Neural progenitor cell (in vitro differentiated cells): Measurements from ENCODE around the gene SYT1. TPM values are rescaled to one million over a fixed set of nuclear protein-coding genes. Genes with fewer than 3 reads are reported as not detected.

Source experiments
- DNase-seq: peaks from one replicate; pipeline ENCODE4 v3.0.0-alpha.2; 2016; ENCODE audit warnings: low spot score
- H2AFZ ChIP-seq: fragments of 200-600 bp; sonication (generic); replicated peaks from 2 replicates; pipeline ENCODE4 v1.6.1; 2016; ENCODE audit warnings: antibody characterized with exemption
- H3F3A ChIP-seq: fragments of 200-600 bp; sonication (generic); 2 replicates; pipeline ENCODE4 v1.6.1; 2016; ENCODE audit warnings: antibody characterized with exemption, low read depth
- H3K27ac ChIP-seq: fragments of 200-600 bp; sonication (generic); 2 replicates; pipeline ENCODE4 v1.5.1; 2016; ENCODE audit warnings: mild to moderate bottlenecking
- H3K27me3 ChIP-seq: fragments of 200-600 bp; sonication (generic); 2 replicates; pipeline ENCODE4 v1.6.1; 2016; ENCODE audit warnings: mild to moderate bottlenecking, moderate library complexity
- H3K36me3 ChIP-seq: fragments of 200-600 bp; sonication (generic); 2 replicates; pipeline ENCODE4 v1.5.1; 2016
- H3K4me1 ChIP-seq: fragments of 200-600 bp; sonication (generic); 2 replicates; pipeline ENCODE4 v1.6.1; 2016; ENCODE audit warnings: mixed run types
- H3K4me2 ChIP-seq: fragments of 200-600 bp; sonication (generic); 2 replicates; pipeline ENCODE4 v1.6.1; 2016
- H3K4me3 ChIP-seq: fragments of 200-600 bp; sonication (generic); 2 replicates; pipeline ENCODE4 v1.5.1; 2016
- H3K79me2 ChIP-seq: fragments of 200-600 bp; sonication (generic); 2 replicates; pipeline ENCODE4 v1.6.1; 2016; ENCODE audit warnings: low read depth
- H3K9ac ChIP-seq: fragments of 200-600 bp; sonication (generic); 2 replicates; pipeline ENCODE4 v1.6.1; 2016
- H3K9me3 ChIP-seq: fragments of 200-600 bp; sonication (generic); 2 replicates; pipeline ENCODE4 v1.5.1; 2016; ENCODE audit warnings: low read depth
- H4K20me1 ChIP-seq: fragments of 200-600 bp; sonication (generic); 2 replicates; pipeline ENCODE4 v1.6.1; 2016; ENCODE audit warnings: low read depth
- H3K27ac Mint-ChIP-seq: 3 replicates; pipeline ENCODE4 v1.8.0; 2021; ENCODE audit warnings: mixed read lengths
- H3K27me3 Mint-ChIP-seq: 2 replicates; pipeline ENCODE4 v1.8.0; 2022; ENCODE audit warnings: low read depth, mild to moderate bottlenecking, inconsistent platforms, moderate library complexity, mixed read lengths; ENCODE audit not compliant: insufficient read depth
- H3K36me3 Mint-ChIP-seq: 3 replicates; pipeline ENCODE4 v1.8.0; 2021; ENCODE audit warnings: mixed read lengths
- H3K4me1 Mint-ChIP-seq: 3 replicates; pipeline ENCODE4 v1.8.0; 2021; ENCODE audit warnings: mixed read lengths
- H3K4me3 Mint-ChIP-seq: 3 replicates; pipeline ENCODE4 v1.8.0; 2021; ENCODE audit warnings: mild to moderate bottlenecking, moderate library complexity, mixed read lengths
- H3K9me3 Mint-ChIP-seq: 3 replicates; pipeline ENCODE4 v1.8.0; 2020; ENCODE audit warnings: mixed read lengths
- EZH2 ChIP-seq: fragments of 200-600 bp; sonication (generic); IDR thresholded peaks from 2 replicates; pipeline ENCODE4 v1.6.1; 2017; ENCODE audit warnings: antibody characterized with exemption, mild to moderate bottlenecking, moderate library complexity
- EZH2phosphoT487 ChIP-seq: fragments of 200-600 bp; sonication (generic); IDR thresholded peaks from 2 replicates; pipeline ENCODE4 v1.6.1; 2017; ENCODE audit warnings: antibody characterized with exemption
- total RNA-seq: library from RNA; depleted of rRNA; stranded (reverse); fragments of >200 nt; gene quantifications from 2 replicates; pipeline ENCODE4 v1.2.3, GENCODE V29; 2015; ENCODE audit warnings: low replicate concordance
- TF ChIP-seq, protein P1 (sequence below): fragments of 200-600 bp; sonication (generic); IDR thresholded peaks from 2 replicates; pipeline ENCODE4 v1.5.1; 2017; ENCODE audit warnings: antibody characterized with exemption, mild to moderate bottlenecking

The SYT1 gene
- total RNA-seq, 1 donor from 2014 or later: 36.9 TPM

DNA sequence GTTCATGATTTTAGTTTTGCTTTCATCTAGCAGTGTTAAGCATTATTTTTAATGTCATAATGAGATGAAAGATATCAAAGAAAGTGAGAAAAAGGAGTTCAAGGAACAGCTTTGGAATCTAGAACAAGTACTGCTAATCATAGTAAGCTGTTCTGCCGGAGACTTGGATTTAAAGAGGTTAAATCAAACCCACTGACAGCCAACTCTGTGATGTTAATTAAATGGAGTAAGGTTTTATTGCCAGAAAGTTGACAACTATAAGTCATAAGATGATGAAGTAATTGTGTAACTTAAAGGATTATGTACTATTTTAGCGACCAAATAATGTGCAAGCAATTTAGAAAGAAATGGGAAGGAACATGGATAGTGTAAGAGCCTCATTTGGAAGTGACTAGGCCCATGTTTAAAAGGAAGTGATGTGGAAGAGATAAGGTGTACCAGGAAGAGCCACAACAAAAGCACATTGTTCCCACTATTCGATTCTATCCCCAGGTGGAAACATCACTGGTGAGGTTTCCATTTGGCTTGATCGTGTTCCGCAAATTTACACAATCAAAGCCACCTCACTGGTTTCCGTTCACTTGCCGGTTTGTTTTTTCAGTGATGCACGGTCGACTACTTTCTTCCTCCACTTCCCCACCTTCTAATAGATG lies 437.7 kb downstream of the SYT1 start:
- peaks cover 8% of the 10 kb centered on the region for H3K36me3 ChIP-seq
- Mint-ChIP-seq H3K4me1 (no peaks in the 10 kb centered on the region), H3K27ac (no peak overlapping the region), H3K36me3 (peaks cover 3% of the 10 kb centered on the region), H3K9me3 (no peaks in the 10 kb centered on the region), H3K27me3 (no peaks in the 10 kb centered on the region), H3K4me3 (no peak overlapping the region)
- H3K79me2 ChIP-seq: no peaks in the 10 kb centered on the region
- no peak overlapping the region for H2AFZ ChIP-seq
- no peaks in the 10 kb centered on the region for H3F3A ChIP-seq
- H3K27ac ChIP-seq: no peak overlapping the region
- H3K9ac ChIP-seq: no peak overlapping the region
- no peaks in the 10 kb centered on the region for H3K4me1 ChIP-seq
- no peak overlapping the region for H3K4me3 ChIP-seq
- H4K20me1 ChIP-seq: peaks cover 3% of the 10 kb centered on the region
- no peak for DNase-seq
- H3K9me3 ChIP-seq: no peaks in the 10 kb centered on the region
- no peak overlapping the region for H3K4me2 ChIP-seq
- TF ChIP-seq EZH2 (no peak), EZH2phosphoT487 (no peak)
- TF ChIP-seq, protein P1, sequence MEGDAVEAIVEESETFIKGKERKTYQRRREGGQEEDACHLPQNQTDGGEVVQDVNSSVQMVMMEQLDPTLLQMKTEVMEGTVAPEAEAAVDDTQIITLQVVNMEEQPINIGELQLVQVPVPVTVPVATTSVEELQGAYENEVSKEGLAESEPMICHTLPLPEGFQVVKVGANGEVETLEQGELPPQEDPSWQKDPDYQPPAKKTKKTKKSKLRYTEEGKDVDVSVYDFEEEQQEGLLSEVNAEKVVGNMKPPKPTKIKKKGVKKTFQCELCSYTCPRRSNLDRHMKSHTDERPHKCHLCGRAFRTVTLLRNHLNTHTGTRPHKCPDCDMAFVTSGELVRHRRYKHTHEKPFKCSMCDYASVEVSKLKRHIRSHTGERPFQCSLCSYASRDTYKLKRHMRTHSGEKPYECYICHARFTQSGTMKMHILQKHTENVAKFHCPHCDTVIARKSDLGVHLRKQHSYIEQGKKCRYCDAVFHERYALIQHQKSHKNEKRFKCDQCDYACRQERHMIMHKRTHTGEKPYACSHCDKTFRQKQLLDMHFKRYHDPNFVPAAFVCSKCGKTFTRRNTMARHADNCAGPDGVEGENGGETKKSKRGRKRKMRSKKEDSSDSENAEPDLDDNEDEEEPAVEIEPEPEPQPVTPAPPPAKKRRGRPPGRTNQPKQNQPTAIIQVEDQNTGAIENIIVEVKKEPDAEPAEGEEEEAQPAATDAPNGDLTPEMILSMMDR: no peak
- no peaks in the 10 kb centered on the region for H3K27me3 ChIP-seq

DNA sequence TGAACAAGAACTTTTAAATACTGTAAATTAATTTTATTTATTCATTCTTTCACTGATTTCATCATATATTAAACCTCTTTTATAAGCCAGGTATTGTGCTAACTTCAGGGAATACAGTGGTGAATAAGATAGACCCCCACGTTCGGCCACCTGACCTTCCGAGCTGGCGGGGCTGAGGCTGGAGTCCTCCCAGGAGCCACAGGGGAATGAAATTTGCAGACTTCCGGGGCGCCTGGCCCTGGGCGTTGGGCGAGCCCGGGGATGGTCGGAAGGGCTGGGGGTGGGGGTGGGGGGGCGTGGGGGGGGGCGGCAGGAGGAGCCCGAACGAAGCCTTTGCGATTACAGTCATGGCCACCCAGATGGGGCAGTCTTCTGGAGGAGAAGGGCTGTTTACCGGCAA lies 442.8 kb downstream of the SYT1 start:
- H3K27me3 ChIP-seq: no peaks in the 10 kb centered on the region
- H3K79me2 ChIP-seq: no peaks in the 10 kb centered on the region
- no peak overlapping the region for H3K4me3 ChIP-seq
- Mint-ChIP-seq H3K4me1 (no peaks in the 10 kb centered on the region), H3K27me3 (no peaks in the 10 kb centered on the region), H3K4me3 (no peak overlapping the region), H3K27ac (no peak overlapping the region), H3K36me3 (peaks cover 7% of the 10 kb centered on the region), H3K9me3 (no peaks in the 10 kb centered on the region)
- no peak overlapping the region for H3K27ac ChIP-seq
- TF ChIP-seq EZH2phosphoT487: no peak
- TF ChIP-seq, protein P1: no peak
- no peak for TF ChIP-seq EZH2
- no peaks in the 10 kb centered on the region for H3K4me1 ChIP-seq
- no peak overlapping the region for H3K4me2 ChIP-seq
- H3K9ac ChIP-seq: no peak overlapping the region
- DNase-seq: no peak
- H3F3A ChIP-seq: no peaks in the 10 kb centered on the region
- H4K20me1 ChIP-seq: peaks cover 3% of the 10 kb centered on the region
- H3K36me3 ChIP-seq: no peaks in the 10 kb centered on the region
- H2AFZ ChIP-seq: no peak overlapping the region
- no peaks in the 10 kb centered on the region for H3K9me3 ChIP-seq

DNA sequence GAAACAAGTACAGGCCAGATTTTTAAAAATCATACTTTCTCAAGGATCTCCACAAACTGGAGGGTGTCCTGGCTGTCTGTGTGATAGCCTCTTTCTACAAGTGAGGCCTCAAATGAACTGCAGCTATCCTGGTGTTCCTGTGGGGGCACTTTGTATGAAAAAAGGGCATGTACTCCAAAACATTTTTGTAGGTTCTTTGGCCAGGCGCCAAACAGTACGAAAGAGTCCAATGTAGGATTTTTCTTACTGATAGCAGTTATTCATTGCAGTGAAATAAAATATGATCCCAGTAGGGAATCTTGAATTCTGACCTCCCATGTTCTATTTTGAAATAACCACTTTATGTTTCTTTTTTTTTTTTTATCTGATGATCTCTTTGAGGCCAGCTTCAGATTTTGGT lies 444.5 kb downstream of the SYT1 start:
- DNase-seq: no peak
- no peaks in the 10 kb centered on the region for H3K4me1 Mint-ChIP-seq
- H3K36me3 Mint-ChIP-seq: peaks cover 9% of the 10 kb centered on the region
- Histone ChIP-seq H3K4me3 (no peak overlapping the region), H3K79me2 (no peaks in the 10 kb centered on the region), H2AFZ (no peak overlapping the region), H3K36me3 (no peaks in the 10 kb centered on the region), H3K27me3 (no peaks in the 10 kb centered on the region), H3K4me2 (no peak overlapping the region), H3K4me1 (no peaks in the 10 kb centered on the region), H3F3A (no peaks in the 10 kb centered on the region), H4K20me1 (no peaks in the 10 kb centered on the region), H3K9ac (no peak overlapping the region), H3K9me3 (no peaks in the 10 kb centered on the region), H3K27ac (no peak overlapping the region)
- no peaks in the 10 kb centered on the region for H3K27me3 Mint-ChIP-seq
- TF ChIP-seq EZH2phosphoT487 (no peak), EZH2 (no peak)
- TF ChIP-seq, protein P1: no peak
- peaks cover 2% of the 10 kb centered on the region for H3K9me3 Mint-ChIP-seq
- no peak overlapping the region for H3K4me3 Mint-ChIP-seq
- H3K27ac Mint-ChIP-seq: no peak overlapping the region
